ENCODE data around the gene EXOC2.
"Not testable (repeated sequence)": the region's sequence is repeated elsewhere in the genome, so short reads cannot be mapped to it uniquely, and the experiment has no call there.

The EXOC2 gene

GRCh38 chr6:700490-700889 lies 7.6 kb upstream of the EXOC2 start:
- Histone ChIP-seq H3K36me3 (ENCODE audit: control insufficient read depth, insufficient read depth, low read length) (no peaks in the 10 kb centered on the region), H3K4me3 (ENCODE audit: insufficient read depth, low read depth, low read length, poor library complexity, severe bottlenecking) (no peak overlapping the region), H3K27me3 (replicated peaks; ENCODE audit: control insufficient read depth, insufficient read depth, low read length, poor library complexity, severe bottlenecking) (no peaks in the 10 kb centered on the region), H3K4me1 (ENCODE audit: control insufficient read depth, insufficient read depth, low read length, poor library complexity, severe bottlenecking) (no peaks in the 10 kb centered on the region), H3K27ac (ENCODE audit: insufficient read depth, low read length, poor library complexity, severe bottlenecking) (no peak overlapping the region), H3K9me3 (ENCODE audit: control insufficient read depth, low read length) (no peaks in the 10 kb centered on the region)
- DNase-seq = no peak

GRCh38 chr6:699319-699718 lies 6.4 kb upstream of the EXOC2 start:
- Histone ChIP-seq H3K27me3 (replicated peaks; ENCODE audit: control insufficient read depth, insufficient read depth, low read length, poor library complexity, severe bottlenecking) (no peaks in the 10 kb centered on the region), H3K36me3 (ENCODE audit: control insufficient read depth, insufficient read depth, low read length) (no peaks in the 10 kb centered on the region), H3K4me1 (ENCODE audit: control insufficient read depth, insufficient read depth, low read length, poor library complexity, severe bottlenecking) (no peaks in the 10 kb centered on the region), H3K4me3 (ENCODE audit: insufficient read depth, low read depth, low read length, poor library complexity, severe bottlenecking) (no peak overlapping the region), H3K9me3 (ENCODE audit: control insufficient read depth, low read length) (no peaks in the 10 kb centered on the region), H3K27ac (ENCODE audit: insufficient read depth, low read length, poor library complexity, severe bottlenecking) (no peak overlapping the region)
- no peak for DNase-seq

DNA sequence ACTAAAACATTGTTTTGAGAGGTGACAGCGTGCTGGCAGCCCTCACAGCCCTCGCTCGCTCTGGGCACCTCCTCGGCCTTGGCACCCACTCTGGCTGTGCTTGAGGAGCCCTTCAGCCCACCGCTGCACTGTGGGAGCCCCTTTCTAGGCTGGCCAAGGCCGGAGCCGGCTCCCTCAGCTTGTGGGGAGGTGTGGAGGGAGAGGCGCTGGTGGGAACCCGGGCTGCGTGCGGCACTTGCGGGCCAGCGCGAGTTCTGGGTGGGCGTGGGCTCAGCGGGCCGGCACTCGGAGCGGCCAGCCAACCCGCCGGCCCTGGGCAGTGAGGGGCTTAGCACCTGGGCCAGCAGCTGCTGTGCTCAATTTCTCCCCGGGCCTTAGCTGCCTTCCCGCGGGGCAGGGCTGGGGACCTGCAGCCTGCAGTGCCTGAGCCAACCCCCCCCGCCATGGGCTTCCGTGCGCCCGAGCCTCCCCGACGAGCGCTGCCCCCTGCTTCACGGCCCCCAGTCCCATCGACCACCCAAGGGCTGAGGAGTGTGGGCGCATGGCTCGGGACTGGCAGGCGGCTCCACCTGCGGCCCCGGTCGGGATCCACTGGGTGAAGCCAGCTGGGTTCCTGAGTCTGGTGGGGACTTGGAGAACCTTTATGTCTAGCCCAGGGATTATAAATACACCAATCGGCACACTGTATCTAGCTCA lies 1.6 kb upstream of the EXOC2 start:
- not testable (repeated sequence) for H3K27ac ChIP-seq (ENCODE audit: insufficient read depth, low read length, poor library complexity, severe bottlenecking); H3K9me3 ChIP-seq (ENCODE audit: control insufficient read depth, low read length); H3K27me3 ChIP-seq (replicated peaks; ENCODE audit: control insufficient read depth, insufficient read depth, low read length, poor library complexity, severe bottlenecking); H3K36me3 ChIP-seq (ENCODE audit: control insufficient read depth, insufficient read depth, low read length); H3K4me3 ChIP-seq (ENCODE audit: insufficient read depth, low read depth, low read length, poor library complexity, severe bottlenecking); DNase-seq
- H3K4me1 ChIP-seq (ENCODE audit: control insufficient read depth, insufficient read depth, low read length, poor library complexity, severe bottlenecking) = peaks cover 14% of the 10 kb centered on the region

- H3K4me1 ChIP-seq (ENCODE audit: control insufficient read depth, insufficient read depth, low read length, poor library complexity, severe bottlenecking) = peaks cover 14% of the 10 kb centered on the region
- H3K27me3 ChIP-seq (replicated peaks; ENCODE audit: control insufficient read depth, insufficient read depth, low read length, poor library complexity, severe bottlenecking) = no peaks in the 10 kb centered on the region
- H3K36me3 ChIP-seq (ENCODE audit: control insufficient read depth, insufficient read depth, low read length) = peaks cover 2% of the 10 kb centered on the region
- H3K27ac ChIP-seq (ENCODE audit: insufficient read depth, low read length, poor library complexity, severe bottlenecking) = no peak overlapping the region
- no peak for DNase-seq
- H3K9me3 ChIP-seq (ENCODE audit: control insufficient read depth, low read length) = no peaks in the 10 kb centered on the region
- H3K4me3 ChIP-seq (ENCODE audit: insufficient read depth, low read depth, low read length, poor library complexity, severe bottlenecking) = peak overlapping the region; percentile 89
These were observed 727 bp upstream of the EXOC2 start for GRCh38 chr6:693723-694009.

DNA sequence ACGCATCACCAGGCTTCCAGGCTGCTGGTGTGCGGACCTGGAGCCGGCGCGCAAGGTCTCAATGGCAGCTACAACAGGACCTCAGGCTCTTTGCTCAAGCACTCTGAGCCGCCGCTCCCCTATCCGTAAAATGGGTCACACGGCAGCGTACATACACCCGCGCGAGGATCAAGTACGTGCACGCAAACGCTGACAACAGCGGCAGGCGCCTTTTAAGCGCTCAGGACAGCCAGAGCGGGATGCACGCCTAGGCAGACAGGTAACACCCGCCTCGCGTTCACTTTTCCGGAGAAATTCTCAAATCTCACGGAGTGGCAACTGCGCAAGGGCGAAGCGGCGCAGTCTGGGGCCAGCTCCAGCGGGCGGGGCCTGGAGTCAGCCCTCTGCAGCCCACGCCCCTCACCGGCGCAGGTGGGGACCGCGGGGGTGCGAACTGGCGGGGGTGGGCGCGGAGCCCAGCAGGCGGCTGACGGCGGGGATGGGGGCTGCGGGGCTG lies 535 bp downstream of the EXOC2 start:
- Histone ChIP-seq H3K27ac (ENCODE audit: insufficient read depth, low read length, poor library complexity, severe bottlenecking) (peak overlapping the region; percentile 89), H3K4me1 (ENCODE audit: control insufficient read depth, insufficient read depth, low read length, poor library complexity, severe bottlenecking) (peaks cover 14% of the 10 kb centered on the region), H3K4me3 (ENCODE audit: insufficient read depth, low read depth, low read length, poor library complexity, severe bottlenecking) (peak overlapping the region; percentile 89), H3K36me3 (ENCODE audit: control insufficient read depth, insufficient read depth, low read length) (peaks cover 12% of the 10 kb centered on the region), H3K9me3 (ENCODE audit: control insufficient read depth, low read length) (no peaks in the 10 kb centered on the region), H3K27me3 (replicated peaks; ENCODE audit: control insufficient read depth, insufficient read depth, low read length, poor library complexity, severe bottlenecking) (no peaks in the 10 kb centered on the region)
- DNase-seq = peak; percentile 52 to 72 (median 71)

DNA sequence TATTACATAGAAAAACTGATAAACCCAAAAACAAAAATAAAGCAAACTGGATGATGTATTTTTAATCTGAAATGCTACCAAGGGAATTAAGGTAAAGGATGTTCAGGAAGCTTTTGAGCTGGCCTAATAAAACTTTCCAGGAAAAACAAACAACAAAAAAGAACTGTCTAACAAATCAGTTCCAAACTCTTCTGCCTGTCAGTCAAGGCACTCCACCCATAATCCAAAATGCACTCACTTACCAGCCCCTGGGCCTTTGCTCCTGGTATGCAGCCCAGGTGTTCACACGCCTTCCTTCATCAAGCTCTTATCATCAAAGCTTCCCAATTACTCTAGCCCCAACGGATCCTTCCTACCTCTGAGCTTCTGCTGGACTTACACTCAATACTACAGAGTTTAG lies 3.7 kb downstream of the EXOC2 start:
- no peak for DNase-seq
- Histone ChIP-seq H3K36me3 (ENCODE audit: control insufficient read depth, insufficient read depth, low read length) (peaks cover 12% of the 10 kb centered on the region), H3K27ac (ENCODE audit: insufficient read depth, low read length, poor library complexity, severe bottlenecking) (no peak overlapping the region), H3K9me3 (ENCODE audit: control insufficient read depth, low read length) (no peaks in the 10 kb centered on the region), H3K4me1 (ENCODE audit: control insufficient read depth, insufficient read depth, low read length, poor library complexity, severe bottlenecking) (peaks cover 22% of the 10 kb centered on the region), H3K4me3 (ENCODE audit: insufficient read depth, low read depth, low read length, poor library complexity, severe bottlenecking) (no peak overlapping the region), H3K27me3 (replicated peaks; ENCODE audit: control insufficient read depth, insufficient read depth, low read length, poor library complexity, severe bottlenecking) (no peaks in the 10 kb centered on the region)

GRCh38 chr6:686497-686896 lies 6.4 kb downstream of the EXOC2 start:
- Histone ChIP-seq H3K27ac (ENCODE audit: insufficient read depth, low read length, poor library complexity, severe bottlenecking) (no peak overlapping the region), H3K9me3 (ENCODE audit: control insufficient read depth, low read length) (no peaks in the 10 kb centered on the region), H3K27me3 (replicated peaks; ENCODE audit: control insufficient read depth, insufficient read depth, low read length, poor library complexity, severe bottlenecking) (no peaks in the 10 kb centered on the region), H3K36me3 (ENCODE audit: control insufficient read depth, insufficient read depth, low read length) (peaks cover 12% of the 10 kb centered on the region), H3K4me3 (ENCODE audit: insufficient read depth, low read depth, low read length, poor library complexity, severe bottlenecking) (no peak overlapping the region), H3K4me1 (ENCODE audit: control insufficient read depth, insufficient read depth, low read length, poor library complexity, severe bottlenecking) (peaks cover 8% of the 10 kb centered on the region)
- no peak for DNase-seq

DNA sequence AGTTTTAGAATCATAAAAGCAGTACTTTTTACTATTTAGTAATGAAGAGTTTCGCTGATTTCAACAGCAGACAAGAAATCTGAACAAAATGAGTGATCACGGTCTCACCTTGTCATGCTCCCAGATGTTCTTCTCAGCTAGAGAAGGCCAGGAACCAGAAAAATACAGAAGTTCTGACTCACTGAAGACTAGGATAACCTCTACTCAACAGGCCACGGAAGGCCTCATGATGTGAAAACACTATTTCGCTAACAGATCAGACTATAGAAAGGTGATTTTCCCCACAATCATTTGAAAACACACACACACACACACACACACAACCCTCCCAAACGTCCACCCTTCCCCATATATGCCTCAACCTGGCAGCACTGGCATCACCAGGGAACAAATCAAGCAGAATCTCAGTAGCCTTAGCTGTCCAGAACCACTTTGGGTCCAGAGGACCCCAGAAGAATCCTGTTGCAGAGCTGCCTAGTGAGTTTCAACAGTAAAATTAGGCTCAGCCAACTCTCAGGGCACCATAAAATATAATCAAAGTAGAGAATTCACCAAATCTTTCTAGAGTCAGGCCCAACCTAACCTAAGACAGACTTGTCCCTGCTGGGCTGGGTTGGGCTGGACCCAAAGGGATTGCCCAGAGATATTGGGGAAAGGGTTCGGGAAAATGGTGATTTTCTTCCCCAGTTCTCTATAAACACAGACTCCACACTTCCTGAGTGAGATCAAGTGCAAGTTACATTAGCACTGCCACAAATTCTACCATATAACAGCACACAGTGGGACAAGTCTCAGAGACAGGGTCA lies 7.9 kb downstream of the EXOC2 start:
- no peaks in the 10 kb centered on the region for H3K27me3 ChIP-seq (replicated peaks; ENCODE audit: control insufficient read depth, insufficient read depth, low read length, poor library complexity, severe bottlenecking)
- peaks cover 12% of the 10 kb centered on the region for H3K36me3 ChIP-seq (ENCODE audit: control insufficient read depth, insufficient read depth, low read length)
- no peaks in the 10 kb centered on the region for H3K9me3 ChIP-seq (ENCODE audit: control insufficient read depth, low read length)
- no peak overlapping the region for H3K27ac ChIP-seq (ENCODE audit: insufficient read depth, low read length, poor library complexity, severe bottlenecking)
- DNase-seq = no peak
- H3K4me3 ChIP-seq (ENCODE audit: insufficient read depth, low read depth, low read length, poor library complexity, severe bottlenecking) = no peak overlapping the region
- H3K4me1 ChIP-seq (ENCODE audit: control insufficient read depth, insufficient read depth, low read length, poor library complexity, severe bottlenecking) = peaks cover 8% of the 10 kb centered on the region

DNA sequence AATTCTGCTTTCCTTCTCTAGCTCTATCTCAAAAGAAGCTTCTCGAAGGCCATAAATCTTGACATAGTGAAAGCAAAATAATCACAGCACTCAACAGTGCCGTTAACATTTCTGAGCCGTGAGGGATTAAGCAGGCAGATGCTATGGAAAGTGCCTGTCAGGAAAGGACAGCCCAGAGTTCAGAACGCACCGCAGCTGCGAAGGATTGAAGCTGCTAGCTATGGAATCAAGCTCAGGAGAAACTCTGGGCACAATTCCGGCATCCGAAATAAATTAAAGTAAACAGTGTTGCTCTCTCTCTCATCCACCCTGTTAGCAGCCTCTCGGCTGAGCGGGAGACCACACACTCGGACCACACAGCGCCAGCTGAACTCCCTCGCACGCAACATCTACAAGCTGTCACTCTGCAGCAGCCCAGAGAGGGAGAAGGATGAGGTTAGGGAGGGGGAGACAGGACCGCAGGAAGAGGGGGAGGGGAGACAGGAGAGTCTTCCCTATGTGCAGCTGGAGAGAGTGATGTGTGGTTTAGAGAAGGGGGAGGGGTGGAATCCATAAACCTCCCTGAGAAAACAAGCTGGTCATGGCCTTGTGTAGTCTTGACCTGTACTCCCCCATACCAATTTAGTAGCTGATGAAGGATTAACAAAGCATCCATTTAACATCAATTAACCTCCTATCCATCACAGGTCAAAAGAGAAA lies 9.0 kb downstream of the EXOC2 start:
- no peak for DNase-seq
- no peak overlapping the region for H3K4me3 ChIP-seq (ENCODE audit: insufficient read depth, low read depth, low read length, poor library complexity, severe bottlenecking)

More for the DNA sequence above, 9.0 kb downstream of the EXOC2 start:
- H3K36me3 ChIP-seq (ENCODE audit: control insufficient read depth, insufficient read depth, low read length) = peaks cover 12% of the 10 kb centered on the region
- H3K27me3 ChIP-seq (replicated peaks; ENCODE audit: control insufficient read depth, insufficient read depth, low read length, poor library complexity, severe bottlenecking) = no peaks in the 10 kb centered on the region
- no peaks in the 10 kb centered on the region for H3K9me3 ChIP-seq (ENCODE audit: control insufficient read depth, low read length)
- H3K4me1 ChIP-seq (ENCODE audit: control insufficient read depth, insufficient read depth, low read length, poor library complexity, severe bottlenecking) = peaks cover 8% of the 10 kb centered on the region
- no peak overlapping the region for H3K27ac ChIP-seq (ENCODE audit: insufficient read depth, low read length, poor library complexity, severe bottlenecking)
